Keratinocyte (primary cell): ENCODE results near the gene FBXO3. TPM values are rescaled to one million over a fixed set of nuclear protein-coding genes. Genes with fewer than 3 reads are reported as not detected.

Experiments
- DNase-seq: peaks from one replicate; pipeline ENCODE4 v3.0.0-alpha.2; 2011; ENCODE audit warnings: low read depth, missing footprints, low spot score
- FAIRE-seq: peaks from 2 replicates; lab custom pipeline; 2011; peaks lifted over from hg19 to GRCh38; lab: Jason Lieb, UNC
- H2AFZ ChIP-seq: 2 replicates; pipeline ENCODE4 v1.6.0; 2012; ENCODE audit warnings: low read length, control low read depth, inconsistent platforms; ENCODE audit not compliant: control insufficient read depth
- H3K27ac ChIP-seq: 2 replicates; pipeline ENCODE4 v1.5.1; 2011; ENCODE audit warnings: low read length; ENCODE audit not compliant: control insufficient read depth, insufficient read depth
- H3K27me3 ChIP-seq: 3 replicates; pipeline ENCODE4 v1.6.0; 2011; ENCODE audit warnings: low read length; ENCODE audit not compliant: control insufficient read depth, insufficient read depth; ENCODE audit errors: extremely low read depth
- H3K36me3 ChIP-seq, 2 experiments: 2 replicates in 1 of 2; 3 replicates in 1 of 2; pipeline ENCODE4 v1.5.1; 2011; ENCODE audit warnings: low read length in 2 of 2, mild to moderate bottlenecking in 1 of 2; ENCODE audit not compliant: control insufficient read depth in 2 of 2, insufficient read depth in 2 of 2; ENCODE audit errors: extremely low read depth in 1 of 2
- H3K4me1 ChIP-seq: 3 replicates; pipeline ENCODE4 v1.5.1; 2011; ENCODE audit warnings: low read length; ENCODE audit not compliant: control insufficient read depth, insufficient read depth; ENCODE audit errors: extremely low read depth
- H3K4me2 ChIP-seq: 3 replicates; pipeline ENCODE4 v1.6.0; 2011; ENCODE audit warnings: low read depth, low read length; ENCODE audit not compliant: control insufficient read depth, insufficient read depth; ENCODE audit errors: extremely low read depth
- H3K4me3 ChIP-seq, 3 experiments: fragments of 200-600 bp in 1 of 3; sonication (generic) in 1 of 3; 2 replicates in 2 of 3; 3 replicates in 1 of 3; pipeline ENCODE4 v1.5.1; 2011 to 2016; ENCODE audit warnings: low read length in 3 of 3, mild to moderate bottlenecking in 3 of 3, control low read depth in 2 of 3, inconsistent platforms in 1 of 3, low read depth in 1 of 3, mixed read lengths in 1 of 3, mixed run types in 1 of 3, moderate library complexity in 1 of 3; ENCODE audit not compliant: control insufficient read depth in 2 of 3, insufficient read depth in 2 of 3; ENCODE audit errors: extremely low read depth in 1 of 3
- H3K79me2 ChIP-seq: 2 replicates; pipeline ENCODE4 v1.6.0; 2012; ENCODE audit warnings: low read length; ENCODE audit not compliant: control insufficient read depth, insufficient read depth
- H3K9ac ChIP-seq: 3 replicates; pipeline ENCODE4 v1.6.0; 2011; ENCODE audit warnings: low read length; ENCODE audit not compliant: control insufficient read depth, insufficient read depth; ENCODE audit errors: extremely low read depth
- H3K9me1 ChIP-seq: 3 replicates; pipeline ENCODE4 v1.6.0; 2011; ENCODE audit warnings: low read length; ENCODE audit not compliant: control insufficient read depth, insufficient read depth; ENCODE audit errors: extremely low read depth
- H3K9me3 ChIP-seq: 2 replicates; pipeline ENCODE4 v1.5.1; 2012; ENCODE audit warnings: low read depth, low read length; ENCODE audit not compliant: control insufficient read depth
- H4K20me1 ChIP-seq: 3 replicates; pipeline ENCODE4 v1.6.0; 2011; ENCODE audit warnings: low read length; ENCODE audit not compliant: control insufficient read depth, insufficient read depth; ENCODE audit errors: extremely low read depth
- EZH2 ChIP-seq: IDR thresholded peaks from one replicate; pipeline ENCODE4 v1.6.1; 2012; ENCODE audit warnings: inconsistent platforms, mild to moderate bottlenecking, low read length, moderate library complexity
- dilution Hi-C: fragments of 300-500 bp; cut with MboI; formaldehyde crosslinking; loops from one replicate; pipeline ENCODE4 v1.7.0; 2020; ENCODE audit warnings: low sequenced_read_pairs; ENCODE audit not compliant: extremely low pct_ligation_motif_present
- polyA plus RNA-seq, 5 experiments: library from polyadenylated mRNA; depleted of rRNA in 3 of 5; stranded (reverse) in 3 of 5; stranded (forward) in 1 of 5; unstranded in 1 of 5; fragments of >200 nt; gene quantifications; 1 replicate in 1 of 5; 2 replicates in 3 of 5; 3 replicates in 1 of 5; pipeline versions ENCODE4 v1.2.1 to v1.2.3, GENCODE V29; 2011 to 2012; ENCODE audit warnings: missing spikeins in 2 of 5, low read depth in 1 of 5, low replicate concordance in 1 of 5
- TF ChIP-seq, protein P1 (sequence below), 3 experiments: IDR thresholded peaks in 1 of 3; conservative IDR thresholded peaks in 1 of 3; optimal IDR thresholded peaks in 1 of 3; 2 replicates in 2 of 3; 3 replicates in 1 of 3; pipeline versions ENCODE3 to v1.5.1; 2011; ENCODE audit warnings: low read length in 3 of 3, mild to moderate bottlenecking in 3 of 3, moderate library complexity in 2 of 3, control low read depth in 1 of 3, inconsistent platforms in 1 of 3; ENCODE audit not compliant: insufficient read depth in 2 of 3; ENCODE audit errors: extremely low read depth in 1 of 3

FBXO3 gene
- polyA plus RNA-seq, 1 donor (not counting 4 experiments of a cell fraction or from before 2014, with no cell fraction given) = 68.6 TPM

DNA sequence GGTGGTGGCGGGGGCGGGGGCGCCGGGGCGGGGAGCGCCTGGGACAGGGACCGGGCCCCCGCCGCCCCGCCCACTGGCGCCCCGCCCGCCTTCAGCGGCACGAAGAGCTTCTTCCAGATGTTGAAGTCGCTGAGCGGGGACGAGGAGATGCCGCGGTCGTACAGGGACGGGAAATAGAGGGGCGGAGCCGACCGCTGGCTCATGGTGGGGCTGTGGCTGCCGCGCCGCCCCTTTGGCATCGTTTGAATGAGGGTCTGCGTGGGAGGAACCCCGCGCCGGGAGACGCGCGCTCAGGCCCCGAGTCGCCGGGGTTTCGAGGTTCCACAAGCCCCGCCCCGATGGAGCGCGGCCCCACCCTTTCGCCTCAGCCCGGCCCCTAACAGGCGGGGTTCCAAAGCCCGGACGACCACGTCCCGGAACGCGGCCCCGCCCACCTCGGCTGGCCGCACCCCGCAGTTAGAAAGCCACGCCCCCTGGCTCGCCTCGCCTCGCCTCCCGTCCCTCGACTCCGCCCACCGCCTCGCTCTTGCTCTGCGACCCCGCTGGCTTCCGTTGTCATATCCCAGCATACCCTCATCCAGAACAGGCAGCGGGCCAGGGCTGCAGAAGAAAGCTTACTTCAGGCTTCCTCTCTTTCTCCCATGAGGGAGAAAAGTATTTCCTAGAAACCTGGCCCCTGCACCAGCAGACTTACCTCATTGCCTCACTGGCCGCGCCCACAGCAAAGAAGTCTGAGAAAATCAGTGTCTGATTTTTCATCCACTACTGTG, 73.6 kb downstream of the FBXO3 start, which contains the start of gene C11orf91:
TSS of gene C11orf91 (minus strand) at position 325 of the 770 bp plus-strand sequence. CDS start at position 239, 86 bp downstream.
- no peaks in the 10 kb centered on the region for H3K79me2 ChIP-seq
- TF ChIP-seq, protein P1, sequence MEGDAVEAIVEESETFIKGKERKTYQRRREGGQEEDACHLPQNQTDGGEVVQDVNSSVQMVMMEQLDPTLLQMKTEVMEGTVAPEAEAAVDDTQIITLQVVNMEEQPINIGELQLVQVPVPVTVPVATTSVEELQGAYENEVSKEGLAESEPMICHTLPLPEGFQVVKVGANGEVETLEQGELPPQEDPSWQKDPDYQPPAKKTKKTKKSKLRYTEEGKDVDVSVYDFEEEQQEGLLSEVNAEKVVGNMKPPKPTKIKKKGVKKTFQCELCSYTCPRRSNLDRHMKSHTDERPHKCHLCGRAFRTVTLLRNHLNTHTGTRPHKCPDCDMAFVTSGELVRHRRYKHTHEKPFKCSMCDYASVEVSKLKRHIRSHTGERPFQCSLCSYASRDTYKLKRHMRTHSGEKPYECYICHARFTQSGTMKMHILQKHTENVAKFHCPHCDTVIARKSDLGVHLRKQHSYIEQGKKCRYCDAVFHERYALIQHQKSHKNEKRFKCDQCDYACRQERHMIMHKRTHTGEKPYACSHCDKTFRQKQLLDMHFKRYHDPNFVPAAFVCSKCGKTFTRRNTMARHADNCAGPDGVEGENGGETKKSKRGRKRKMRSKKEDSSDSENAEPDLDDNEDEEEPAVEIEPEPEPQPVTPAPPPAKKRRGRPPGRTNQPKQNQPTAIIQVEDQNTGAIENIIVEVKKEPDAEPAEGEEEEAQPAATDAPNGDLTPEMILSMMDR (optimal IDR thresholded peaks at IDR 0.05 in 1 of 3, IDR thresholded peaks at IDR 0.05 in 1 of 3, conservative IDR thresholded peaks at IDR 0.05 in 1 of 3; ENCODE audit: extremely low read depth in 1 of 3, insufficient read depth in 2 of 3, low read length in 3 of 3) = no peak
- no peak for TF ChIP-seq EZH2
- no peak within 1 kb of the TSS for H2AFZ ChIP-seq
- H3K4me1 ChIP-seq = peaks cover 80% of the 10 kb centered on the region
- H3K9ac ChIP-seq = peak within 1 kb of the TSS; percentile 83
- no peak for DNase-seq
- no peaks in the 10 kb centered on the region for H3K9me1 ChIP-seq
- peak within 1 kb of the TSS; percentile 94 for H3K4me2 ChIP-seq
- peaks cover 4 to 7% of the 10 kb centered on the region in 2 experiments for H3K36me3 ChIP-seq
- no peaks in the 10 kb centered on the region for H4K20me1 ChIP-seq
- no peak for FAIRE-seq
- H3K27me3 ChIP-seq = no peaks in the 10 kb centered on the region
- H3K4me3 ChIP-seq = peak within 1 kb of the TSS; percentile 30 to 68 (median 47)
- peak within 1 kb of the TSS; percentile 97 for H3K27ac ChIP-seq
- no peaks in the 10 kb centered on the region for H3K9me3 ChIP-seq
- dilution Hi-C loops = no loop called here

DNA sequence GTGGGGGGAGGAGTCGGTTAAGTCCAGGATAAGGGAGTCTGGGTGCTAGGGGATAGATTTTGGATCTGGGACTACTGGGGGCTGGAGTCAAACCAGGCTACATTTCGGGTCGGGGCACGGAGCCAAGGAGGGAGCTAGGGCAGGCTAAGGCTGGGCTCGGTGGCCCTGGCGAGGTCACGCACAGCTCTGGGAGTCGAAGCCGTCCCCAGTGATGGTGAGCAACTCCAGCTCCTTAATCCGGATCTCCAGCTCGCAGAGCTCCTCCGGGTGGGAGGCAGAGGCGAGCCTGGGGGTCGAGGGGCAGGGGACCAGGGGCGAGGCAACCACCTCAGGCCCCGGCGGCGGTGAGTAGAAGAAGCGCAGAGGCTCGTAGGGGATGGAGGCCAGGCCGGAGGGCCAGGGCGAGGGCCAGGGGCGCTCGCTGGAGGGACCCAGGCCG, 74.2 kb downstream of the FBXO3 start:
- no peaks in the 10 kb centered on the region for H3K27me3 ChIP-seq
- FAIRE-seq (no peak), DNase-seq (no peak)
- H4K20me1 ChIP-seq = no peaks in the 10 kb centered on the region
- peak overlapping the region; percentile 13 for H3K4me2 ChIP-seq
- no peaks in the 10 kb centered on the region for H3K79me2 ChIP-seq
- H3K36me3 ChIP-seq = peaks cover 0 to 4% of the 10 kb centered on the region in 2 experiments
- peak overlapping the region; percentile 39 for H3K27ac ChIP-seq
- H3K9ac ChIP-seq = peak overlapping the region; percentile 63
- TF ChIP-seq, protein P1 (optimal IDR thresholded peaks at IDR 0.05 in 1 of 3, IDR thresholded peaks at IDR 0.05 in 1 of 3, conservative IDR thresholded peaks at IDR 0.05 in 1 of 3; ENCODE audit: extremely low read depth in 1 of 3, insufficient read depth in 2 of 3, low read length in 3 of 3) = no peak
- no peak for TF ChIP-seq EZH2
- no peak overlapping the region for H2AFZ ChIP-seq
- dilution Hi-C loops = no loop called here
- H3K9me1 ChIP-seq = no peaks in the 10 kb centered on the region
- no peaks in the 10 kb centered on the region for H3K9me3 ChIP-seq
- peaks cover 75% of the 10 kb centered on the region for H3K4me1 ChIP-seq
- H3K4me3 ChIP-seq = peak overlapping the region in 1 of 3 experiments; percentile 13
